Uterus (tissue), 4 donors: ENCODE data around the gene CACNA1A. TPM values are rescaled to one million over a fixed set of nuclear protein-coding genes. Genes with fewer than 3 reads are reported as not detected.

Source experiments
- DNase-seq, 2 donors: peaks; one replicate each; pipeline ENCODE4 v3.0.0-alpha.2; 2019 to 2020
- H3K27ac ChIP-seq, 2 donors: fragments of 200-600 bp; sonication (generic); 1 replicate in 1 of 2; 2 replicates in 1 of 2; pipeline ENCODE4 v1.5.1; 2016 to 2018
- H3K27me3 ChIP-seq, 2 donors: fragments of 200-600 bp; sonication (generic); one replicate each; pipeline ENCODE4 v1.5.1; 2018 to 2019; ENCODE audit warnings: control low read depth in 1 of 2
- H3K36me3 ChIP-seq, 2 donors: fragments of 200-600 bp; sonication (generic); one replicate each; pipeline ENCODE4 v1.5.1; 2019; ENCODE audit warnings: control low read depth in 1 of 2
- H3K4me1 ChIP-seq, 2 donors: fragments of 200-600 bp; sonication (generic); one replicate each; pipeline ENCODE4 v1.5.1; 2018 to 2019; ENCODE audit warnings: control low read depth in 1 of 2
- H3K4me3 ChIP-seq, 2 donors: fragments of 200-600 bp; sonication (generic); 1 replicate in 1 of 2; 2 replicates in 1 of 2; pipeline ENCODE4 v1.5.1; 2018 to 2019; ENCODE audit warnings: mild to moderate bottlenecking in 1 of 2
- H3K9me3 ChIP-seq, 2 donors: fragments of 200-600 bp; sonication (generic); one replicate each; pipeline ENCODE4 v1.5.1; 2019; ENCODE audit warnings: control low read depth in 1 of 2
- POLR2A ChIP-seq, 2 donors: fragments of 450-650 bp; IDR thresholded peaks; one replicate each; pipeline ENCODE4 v1.6.1; 2016; ENCODE audit warnings: antibody characterized with exemption in 2 of 2, mild to moderate bottlenecking in 1 of 2, moderate library complexity in 1 of 2
- intact Hi-C: fragments of 100-400 bp; cut with DNase I; formaldehyde crosslinking; loops from one replicate; pipeline ENCODE4 v1.15.1; 2023; ENCODE audit warnings: low total_unique reads
- total RNA-seq, 4 donors: library from RNA; depleted of rRNA in 3 of 4; stranded (reverse); fragments of >200 nt in 3 of 4; gene quantifications; one replicate each; pipeline versions ENCODE4 v1.1.0 to v1.2.4, GENCODE V29; 2014 to 2023
- TF ChIP-seq, protein P1 (sequence below), 4 experiments: fragments of 200-600 bp in 2 of 4; fragments of 450-650 bp in 2 of 4; sonication (generic) in 2 of 4; IDR thresholded peaks; one replicate each; pipeline ENCODE4 v1.5.1; 2016 to 2019; ENCODE audit warnings: antibody characterized with exemption in 4 of 4, mild to moderate bottlenecking in 2 of 4, moderate library complexity in 1 of 4
- donor health status: DM: yes; HTN: yes; CAD: no.

Gene CACNA1A
- total RNA-seq, 4 donors from 2014 or later: 0.77 to 5.8 (median 0.96) TPM

- Histone ChIP-seq H3K4me1 (no peaks in the 10 kb centered on the region), H3K4me3 (no peak overlapping the region), H3K9me3 (no peaks in the 10 kb centered on the region), H3K27me3 (no peaks in the 10 kb centered on the region), H3K27ac (no peak overlapping the region), H3K36me3 (no peaks in the 10 kb centered on the region)
- no peak for DNase-seq
- TF ChIP-seq, protein P1, sequence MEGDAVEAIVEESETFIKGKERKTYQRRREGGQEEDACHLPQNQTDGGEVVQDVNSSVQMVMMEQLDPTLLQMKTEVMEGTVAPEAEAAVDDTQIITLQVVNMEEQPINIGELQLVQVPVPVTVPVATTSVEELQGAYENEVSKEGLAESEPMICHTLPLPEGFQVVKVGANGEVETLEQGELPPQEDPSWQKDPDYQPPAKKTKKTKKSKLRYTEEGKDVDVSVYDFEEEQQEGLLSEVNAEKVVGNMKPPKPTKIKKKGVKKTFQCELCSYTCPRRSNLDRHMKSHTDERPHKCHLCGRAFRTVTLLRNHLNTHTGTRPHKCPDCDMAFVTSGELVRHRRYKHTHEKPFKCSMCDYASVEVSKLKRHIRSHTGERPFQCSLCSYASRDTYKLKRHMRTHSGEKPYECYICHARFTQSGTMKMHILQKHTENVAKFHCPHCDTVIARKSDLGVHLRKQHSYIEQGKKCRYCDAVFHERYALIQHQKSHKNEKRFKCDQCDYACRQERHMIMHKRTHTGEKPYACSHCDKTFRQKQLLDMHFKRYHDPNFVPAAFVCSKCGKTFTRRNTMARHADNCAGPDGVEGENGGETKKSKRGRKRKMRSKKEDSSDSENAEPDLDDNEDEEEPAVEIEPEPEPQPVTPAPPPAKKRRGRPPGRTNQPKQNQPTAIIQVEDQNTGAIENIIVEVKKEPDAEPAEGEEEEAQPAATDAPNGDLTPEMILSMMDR (IDR thresholded peaks at IDR 0.05): no peak
- intact Hi-C loops: no loop called here
Observed at GRCh38 chr19:13404236-13404635, 102.0 kb downstream of the CACNA1A start.

DNA sequence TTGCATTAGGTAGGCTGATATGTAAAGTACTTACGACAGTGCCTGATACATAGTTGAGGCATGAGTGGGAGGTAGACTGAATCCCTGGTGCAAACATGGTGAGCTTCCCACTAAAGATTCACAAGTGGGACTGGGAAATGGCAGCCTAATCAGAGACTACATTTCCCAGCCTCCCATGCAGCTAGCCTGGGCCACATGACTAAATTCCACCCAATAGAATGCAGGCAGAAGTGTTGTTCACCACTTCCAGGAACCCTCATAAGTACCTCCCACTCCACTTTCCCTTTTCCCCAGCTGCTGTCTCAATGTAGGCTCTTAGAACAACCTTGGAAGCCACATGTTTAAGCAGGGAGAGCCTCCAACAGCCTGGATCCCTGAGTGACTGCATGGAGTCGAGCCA is 104.9 kb downstream of the CACNA1A start:
- intact Hi-C loops: no loop called here
- Histone ChIP-seq H3K4me3 (no peak overlapping the region), H3K27me3 (no peaks in the 10 kb centered on the region), H3K9me3 (no peaks in the 10 kb centered on the region), H3K4me1 (no peaks in the 10 kb centered on the region), H3K27ac (no peak overlapping the region), H3K36me3 (no peaks in the 10 kb centered on the region)
- TF ChIP-seq, protein P1 (IDR thresholded peaks at IDR 0.05): no peak
- no peak for TF ChIP-seq POLR2A (IDR thresholded peaks at IDR 0.05)
- no peak for DNase-seq

DNA sequence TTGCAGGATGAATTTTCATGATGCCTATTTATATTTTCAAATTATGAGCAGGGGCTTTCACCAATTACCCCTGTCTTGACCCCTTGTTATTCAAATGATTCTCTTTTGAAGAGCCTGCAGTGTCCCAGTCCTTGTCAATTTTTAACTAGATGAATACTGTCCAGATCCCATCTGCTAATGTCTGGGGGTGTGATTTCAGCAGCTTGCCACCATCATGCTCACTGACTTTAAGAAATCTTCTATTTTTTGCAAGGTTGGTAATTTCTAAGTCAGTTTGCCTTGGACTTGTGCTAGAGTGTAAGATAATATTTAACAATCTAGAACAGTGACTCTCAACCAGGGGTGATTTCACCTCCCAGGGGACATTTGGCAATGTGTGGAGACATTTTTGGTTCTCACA is 106.0 kb downstream of the CACNA1A start:
- intact Hi-C loops: no loop called here
- Histone ChIP-seq H3K27me3 (no peaks in the 10 kb centered on the region), H3K9me3 (no peaks in the 10 kb centered on the region), H3K4me1 (no peaks in the 10 kb centered on the region), H3K4me3 (no peak overlapping the region), H3K36me3 (no peaks in the 10 kb centered on the region), H3K27ac (no peak overlapping the region)
- no peak for TF ChIP-seq POLR2A (IDR thresholded peaks at IDR 0.05)
- TF ChIP-seq, protein P1 (IDR thresholded peaks at IDR 0.05): no peak
- no peak for DNase-seq

GRCh38 chr19:13399746-13400145 is 106.5 kb downstream of the CACNA1A start:
- no peaks in the 10 kb centered on the region for H3K4me1 ChIP-seq
- no peaks in the 10 kb centered on the region for H3K27me3 ChIP-seq
- TF ChIP-seq, protein P1 (IDR thresholded peaks at IDR 0.05): no peak
- no peak for TF ChIP-seq POLR2A (IDR thresholded peaks at IDR 0.05)
- intact Hi-C loops: no loop called here
- no peaks in the 10 kb centered on the region for H3K9me3 ChIP-seq
- H3K27ac ChIP-seq: no peak overlapping the region
- no peak overlapping the region for H3K4me3 ChIP-seq
- DNase-seq: no peak
- no peaks in the 10 kb centered on the region for H3K36me3 ChIP-seq

GRCh38 chr19:13398780-13399726 is 107.2 kb downstream of the CACNA1A start:
- no peaks in the 10 kb centered on the region for H3K9me3 ChIP-seq
- no peak for TF ChIP-seq POLR2A (IDR thresholded peaks at IDR 0.05)
- TF ChIP-seq, protein P1 (IDR thresholded peaks at IDR 0.05): no peak
- no peaks in the 10 kb centered on the region for H3K27me3 ChIP-seq
- no peak overlapping the region for H3K27ac ChIP-seq
- intact Hi-C loops: no loop called here
- no peak overlapping the region for H3K4me3 ChIP-seq
- no peaks in the 10 kb centered on the region for H3K4me1 ChIP-seq
- H3K36me3 ChIP-seq: no peaks in the 10 kb centered on the region
- DNase-seq: no peak
